OCI-LY3 (cell line): ENCODE results near the gene STK38L.

Source experiments
- CTCF ChIP-seq: fragments of 200-600, 300-600 bp; sonication (generic); IDR thresholded peaks from 2 replicates; pipeline ENCODE4 v1.5.1; 2014; ENCODE audit warnings: antibody characterized with exemption, low read length, low read depth
- EZH2phosphoT487 ChIP-seq: fragments of 200-600 bp; shearing (Covaris generic); IDR thresholded peaks from 2 replicates; pipeline ENCODE4 v1.6.1; 2018; ENCODE audit warnings: antibody characterized with exemption, mixed run types, low read depth

- TF ChIP-seq CTCF (no peak), EZH2phosphoT487 (no peak)
These were observed 42.9 kb upstream of the STK38L start for GRCh38 chr12:27201169-27201568.
